GM12878 (cell line): ENCODE measurements around the gene HUNK. TPM values are rescaled to one million over a fixed set of nuclear protein-coding genes. Genes with fewer than 3 reads are reported as not detected.

ENCODE experiments used
- ATAC-seq: fragments of 200-7000 bp; cut with Tn5 transposase; 3 replicates; pipeline ENCODE4 v1.9.1; 2020; ENCODE audit warnings: mild to moderate bottlenecking, moderate library complexity
- BruUV-seq: library from RNA; stranded (reverse); fragments of 400-500 nt; replicated peaks from 2 replicates; lab custom pipeline; 2021; lab: Mats Ljungman, UMichigan
- CTCF ChIA-PET: fragments of 300-600 bp; sonication (Branson Sonifier 250); formaldehyde crosslinking; extraction: SDS; loops from one replicate; lab custom pipeline; 2021; ENCODE audit warnings: inconsistent platforms; lab: Yijun Ruan, JAX
- POLR2A ChIA-PET: fragments of 350-600 bp; formaldehyde crosslinking; extraction: SDS; loops from one replicate; lab custom pipeline; 2021; ENCODE audit warnings: inconsistent platforms; lab: Charles Lee
- RAD21 ChIA-PET: fragments of 300-600 bp; sonication (Branson Sonifier 250); formaldehyde crosslinking; loops from one replicate; lab custom pipeline; 2023; ENCODE audit warnings: antibody characterized with exemption; ENCODE audit not compliant: unreplicated experiment; lab: Charles Lee
- SMC1A ChIA-PET: fragments of 300-600 bp; sonication (Branson Sonifier 250); formaldehyde crosslinking; loops from one replicate; lab custom pipeline; 2023; ENCODE audit not compliant: unreplicated experiment, uncharacterized antibody; lab: Charles Lee
- DNase-seq: peaks from one replicate; pipeline ENCODE4 v3.0.0-alpha.2; 2011; ENCODE audit warnings: low read depth, low spot score
- FAIRE-seq: peaks from 3 replicates; lab custom pipeline; 2011; peaks lifted over from hg19 to GRCh38; lab: Jason Lieb, UNC
- H2AFZ ChIP-seq: 2 replicates; pipeline ENCODE4 v1.6.0; 2011; ENCODE audit warnings: low read depth, low read length, control low read depth; ENCODE audit not compliant: control insufficient read depth
- H3K27ac ChIP-seq: 2 replicates; pipeline ENCODE4 v1.5.1; 2011; ENCODE audit warnings: control low read depth; ENCODE audit not compliant: control insufficient read depth, insufficient read depth
- H3K27me3 ChIP-seq, 2 experiments: replicated peaks in 1 of 2; 2 replicates each; pipeline versions ENCODE4 v1.6.0 to v1.6.1; 2011; ENCODE audit warnings: low read length in 1 of 2; ENCODE audit not compliant: control insufficient read depth in 2 of 2, insufficient read depth in 2 of 2
- H3K36me3 ChIP-seq, 2 experiments: 2 replicates each; pipeline ENCODE4 v1.5.1; 2011; ENCODE audit warnings: low read length in 1 of 2; ENCODE audit not compliant: control insufficient read depth in 2 of 2, insufficient read depth in 2 of 2
- H3K4me1 ChIP-seq: 2 replicates; pipeline ENCODE4 v1.6.1; 2011; ENCODE audit warnings: mild to moderate bottlenecking, low read length, moderate library complexity, mixed read lengths; ENCODE audit not compliant: control insufficient read depth, insufficient read depth
- H3K4me2 ChIP-seq: 2 replicates; pipeline ENCODE4 v1.6.0; 2011; ENCODE audit warnings: control low read depth; ENCODE audit not compliant: control insufficient read depth, insufficient read depth
- H3K4me3 ChIP-seq: fragments of 200-600 bp; sonication (generic); 2 replicates; pipeline ENCODE4 v1.5.1; 2016
- H3K79me2 ChIP-seq: 2 replicates; pipeline ENCODE4 v1.6.0; 2011; ENCODE audit warnings: low read length; ENCODE audit not compliant: control insufficient read depth, insufficient read depth
- H3K9ac ChIP-seq: 2 replicates; pipeline ENCODE4 v1.8.0; 2011; ENCODE audit warnings: low read length, control low read depth, mixed read lengths; ENCODE audit not compliant: control insufficient read depth, insufficient read depth
- H3K9me3 ChIP-seq: replicated peaks from 3 replicates; pipeline ENCODE4 v1.5.1; 2011; ENCODE audit warnings: mild to moderate bottlenecking, low read length; ENCODE audit not compliant: control insufficient read depth, insufficient read depth
- H4K20me1 ChIP-seq: 2 replicates; pipeline ENCODE4 v1.6.0; 2011; ENCODE audit not compliant: control insufficient read depth, insufficient read depth
- BRCA1 ChIP-seq: IDR thresholded peaks from 2 replicates; pipeline ENCODE4 v1.6.1; 2011; ENCODE audit warnings: low read depth, low read length, improper control_type of control experiment
- CREM ChIP-seq: IDR thresholded peaks from 2 replicates; pipeline ENCODE4 v1.6.1; 2014; ENCODE audit warnings: antibody characterized with exemption, low read depth
- NR2C2 ChIP-seq: IDR thresholded peaks from 2 replicates; pipeline ENCODE4 v1.6.1; 2011; ENCODE audit warnings: borderline replicate concordance, low read depth; ENCODE audit not compliant: control insufficient read depth, insufficient read length
- PAX5 ChIP-seq: IDR thresholded peaks from 2 replicates; pipeline ENCODE4 v1.6.1; 2011; ENCODE audit warnings: low read depth, low read length, borderline replicate concordance
- POLR2AphosphoS5 ChIP-seq: IDR thresholded peaks from 2 replicates; pipeline ENCODE4 v1.6.1; 2011; ENCODE audit warnings: mild to moderate bottlenecking, low read length, inconsistent platforms
- RUNX3 ChIP-seq: IDR thresholded peaks from 2 replicates; pipeline ENCODE4 v1.6.1; 2012; ENCODE audit warnings: low read length, inconsistent platforms
- SMARCA5 ChIP-seq: fragments of 450-650 bp; IDR thresholded peaks from 2 replicates; pipeline ENCODE4 v1.6.1; 2017; ENCODE audit warnings: mild to moderate bottlenecking
- ZBTB11 ChIP-seq: fragments of 450-650 bp; formaldehyde crosslinking; IDR thresholded peaks from 2 replicates; pipeline ENCODE4 v1.5.0; 2022; ENCODE audit warnings: mild to moderate bottlenecking, missing genetic modification characterization
- ZNF207 ChIP-seq: fragments of 450-650 bp; IDR thresholded peaks from 2 replicates; pipeline ENCODE4 v1.6.1; 2014; ENCODE audit warnings: antibody characterized with exemption, mild to moderate bottlenecking, borderline replicate concordance
- ZNF217 ChIP-seq: fragments of 450-650 bp; IDR thresholded peaks from 2 replicates; pipeline ENCODE4 v1.6.1; 2017; ENCODE audit warnings: antibody characterized with exemption, mild to moderate bottlenecking
- ZNF622 ChIP-seq: fragments of 450-650 bp; IDR thresholded peaks from 2 replicates; pipeline ENCODE4 v1.6.1; 2017; ENCODE audit warnings: mild to moderate bottlenecking, inconsistent platforms
- WGBS: methylation state at CpG from one replicate; pipeline ENCODE4 v1.1.6; 2016; ENCODE audit warnings: low lambda C conversion rate; ENCODE audit not compliant: insufficient replicate concordance, insufficient coverage; ENCODE audit errors: missing lambda C conversion rate; 5-methylcytosine and 5-hydroxymethylcytosine counted together
- in situ Hi-C: fragments of 300-500 bp; cut with MboI; formaldehyde crosslinking; loops from 9 replicates; pipeline ENCODE4 v1.14.3; 2018; ENCODE audit warnings: mixed read lengths
- intact Hi-C: fragments of 100-400 bp; cut with micrococcal nuclease; formaldehyde crosslinking; loops from one replicate; pipeline ENCODE4 v1.14.2; 2022; ENCODE audit not compliant: unreplicated experiment
- polyA plus RNA-seq, 11 experiments: library from polyadenylated mRNA; depleted of rRNA in 4 of 11; unstranded in 6 of 11; stranded (reverse) in 5 of 11; fragments of >200 nt; fragmentation: Nextera tagmentation in 4 of 11; fragmentation: Illumina TruSeq in 1 of 11; extraction: Ambion mirVana in 4 of 11; extraction: Trizol in 1 of 11; gene quantifications; 1 replicate in 1 of 11; 2 replicates in 10 of 11; pipeline versions ENCODE4 v1.2.1 to v1.2.3, GENCODE V29; 2011 to 2016; ENCODE audit warnings: inconsistent platforms in 2 of 11, missing spikeins in 2 of 11, low read depth in 1 of 11
- total RNA-seq, 4 experiments: library from RNA; depleted of rRNA in 3 of 4; stranded (reverse); fragments of >200 nt in 3 of 4; fragmentation: Illumina TruSeq in 1 of 4; extraction: Trizol in 1 of 4; gene quantifications; 2 replicates each; pipeline versions ENCODE4 v1.2.1 to v1.2.3, GENCODE V29; 2013 to 2021
- TF ChIP-seq, protein P1 (sequence below): fragments of 450-650 bp; IDR thresholded peaks from 2 replicates; pipeline ENCODE4 v1.6.1; 2017; ENCODE audit warnings: antibody characterized with exemption, mild to moderate bottlenecking, moderate library complexity
- TF ChIP-seq, protein P2 (sequence below): IDR thresholded peaks from 2 replicates; pipeline ENCODE4 v1.6.1; 2012; ENCODE audit warnings: low read depth, low read length, improper control_type of control experiment
- TF ChIP-seq, protein P3 (sequence below): fragments of 450-650 bp; IDR thresholded peaks from 2 replicates; pipeline ENCODE4 v1.6.1; 2016; ENCODE audit warnings: mild to moderate bottlenecking, moderate library complexity, borderline replicate concordance

The HUNK gene
- total and polyA plus RNA-seq, 10 of the 15 experiments (the other 5 are each of a cell fraction or from before 2014, with no cell fraction given) = under 0.01 to 0.14 (median 0.03) TPM; not detected in 7

DNA sequence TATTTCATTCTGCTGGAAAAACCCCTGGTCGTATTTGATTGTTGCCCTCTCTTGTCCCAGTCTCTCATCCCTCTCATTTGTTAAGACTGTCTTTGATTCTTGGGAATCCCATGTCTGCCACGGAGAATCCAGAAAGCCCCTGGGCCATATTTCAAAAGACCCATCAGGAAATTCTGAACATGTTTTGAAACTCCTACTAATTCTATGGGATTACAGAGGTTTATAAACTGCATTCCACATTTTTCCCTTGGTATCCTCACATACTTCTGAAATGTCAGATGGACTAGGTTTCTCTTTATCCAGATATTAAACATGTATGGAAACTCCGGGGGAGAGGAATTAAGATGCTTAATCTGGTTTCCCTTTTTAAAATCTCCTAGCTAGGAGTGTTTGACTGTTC, 80.0 kb downstream of the HUNK start:
- H3K4me1 ChIP-seq = no peaks in the 10 kb centered on the region
- no peaks in the 10 kb centered on the region for H3K9me3 ChIP-seq
- FAIRE-seq = no peak
- DNase-seq = no peak
- intact Hi-C loops (no loop called here), in situ Hi-C loops (no loop called here)
- ChIA-PET CTCF (interaction anchor here (0.9 kb wide), 1 partner anchor 14 kb away, joined by 6 read pairs; no protein-coding TSS in a partner anchor), RAD21 (interaction anchor here (0.6 kb wide), 1 partner anchor 841 kb away, joined by 3 read pairs; no protein-coding TSS in a partner anchor), SMC1A (no interaction called here), POLR2A (no interaction called here)
- no peaks in the 10 kb centered on the region for H3K79me2 ChIP-seq
- H3K9ac ChIP-seq = no peak overlapping the region
- BruUV-seq = no TSS peak
- ATAC-seq = no peak
- H4K20me1 ChIP-seq = no peaks in the 10 kb centered on the region
- H3K27ac ChIP-seq = no peak overlapping the region
- no peak overlapping the region for H3K4me2 ChIP-seq
- H2AFZ ChIP-seq = no peak overlapping the region
- H3K4me3 ChIP-seq = no peak overlapping the region
- H3K27me3 ChIP-seq = no peaks in the 10 kb centered on the region; a peak in 1 of 4 replicates
- H3K36me3 ChIP-seq = no peaks in the 10 kb centered on the region
- WGBS = 42% methylated on average over 3 of the region's 3 CpGs
- TF ChIP-seq ZNF217 (no peak), ZNF622 (no peak), POLR2AphosphoS5 (no peak), NR2C2 (no peak), BRCA1 (no peak), RUNX3 (no peak), PAX5 (no peak), ZNF207 (no peak), ZBTB11 (CRISPR knock-in tag) (no peak), SMARCA5 (no peak), CREM (no peak)
- TF ChIP-seq, protein P1, sequence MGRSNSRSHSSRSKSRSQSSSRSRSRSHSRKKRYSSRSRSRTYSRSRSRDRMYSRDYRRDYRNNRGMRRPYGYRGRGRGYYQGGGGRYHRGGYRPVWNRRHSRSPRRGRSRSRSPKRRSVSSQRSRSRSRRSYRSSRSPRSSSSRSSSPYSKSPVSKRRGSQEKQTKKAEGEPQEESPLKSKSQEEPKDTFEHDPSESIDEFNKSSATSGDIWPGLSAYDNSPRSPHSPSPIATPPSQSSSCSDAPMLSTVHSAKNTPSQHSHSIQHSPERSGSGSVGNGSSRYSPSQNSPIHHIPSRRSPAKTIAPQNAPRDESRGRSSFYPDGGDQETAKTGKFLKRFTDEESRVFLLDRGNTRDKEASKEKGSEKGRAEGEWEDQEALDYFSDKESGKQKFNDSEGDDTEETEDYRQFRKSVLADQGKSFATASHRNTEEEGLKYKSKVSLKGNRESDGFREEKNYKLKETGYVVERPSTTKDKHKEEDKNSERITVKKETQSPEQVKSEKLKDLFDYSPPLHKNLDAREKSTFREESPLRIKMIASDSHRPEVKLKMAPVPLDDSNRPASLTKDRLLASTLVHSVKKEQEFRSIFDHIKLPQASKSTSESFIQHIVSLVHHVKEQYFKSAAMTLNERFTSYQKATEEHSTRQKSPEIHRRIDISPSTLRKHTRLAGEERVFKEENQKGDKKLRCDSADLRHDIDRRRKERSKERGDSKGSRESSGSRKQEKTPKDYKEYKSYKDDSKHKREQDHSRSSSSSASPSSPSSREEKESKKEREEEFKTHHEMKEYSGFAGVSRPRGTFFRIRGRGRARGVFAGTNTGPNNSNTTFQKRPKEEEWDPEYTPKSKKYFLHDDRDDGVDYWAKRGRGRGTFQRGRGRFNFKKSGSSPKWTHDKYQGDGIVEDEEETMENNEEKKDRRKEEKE = no peak
- TF ChIP-seq, protein P2, sequence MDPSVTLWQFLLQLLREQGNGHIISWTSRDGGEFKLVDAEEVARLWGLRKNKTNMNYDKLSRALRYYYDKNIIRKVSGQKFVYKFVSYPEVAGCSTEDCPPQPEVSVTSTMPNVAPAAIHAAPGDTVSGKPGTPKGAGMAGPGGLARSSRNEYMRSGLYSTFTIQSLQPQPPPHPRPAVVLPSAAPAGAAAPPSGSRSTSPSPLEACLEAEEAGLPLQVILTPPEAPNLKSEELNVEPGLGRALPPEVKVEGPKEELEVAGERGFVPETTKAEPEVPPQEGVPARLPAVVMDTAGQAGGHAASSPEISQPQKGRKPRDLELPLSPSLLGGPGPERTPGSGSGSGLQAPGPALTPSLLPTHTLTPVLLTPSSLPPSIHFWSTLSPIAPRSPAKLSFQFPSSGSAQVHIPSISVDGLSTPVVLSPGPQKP = no peak
- TF ChIP-seq, protein P3, sequence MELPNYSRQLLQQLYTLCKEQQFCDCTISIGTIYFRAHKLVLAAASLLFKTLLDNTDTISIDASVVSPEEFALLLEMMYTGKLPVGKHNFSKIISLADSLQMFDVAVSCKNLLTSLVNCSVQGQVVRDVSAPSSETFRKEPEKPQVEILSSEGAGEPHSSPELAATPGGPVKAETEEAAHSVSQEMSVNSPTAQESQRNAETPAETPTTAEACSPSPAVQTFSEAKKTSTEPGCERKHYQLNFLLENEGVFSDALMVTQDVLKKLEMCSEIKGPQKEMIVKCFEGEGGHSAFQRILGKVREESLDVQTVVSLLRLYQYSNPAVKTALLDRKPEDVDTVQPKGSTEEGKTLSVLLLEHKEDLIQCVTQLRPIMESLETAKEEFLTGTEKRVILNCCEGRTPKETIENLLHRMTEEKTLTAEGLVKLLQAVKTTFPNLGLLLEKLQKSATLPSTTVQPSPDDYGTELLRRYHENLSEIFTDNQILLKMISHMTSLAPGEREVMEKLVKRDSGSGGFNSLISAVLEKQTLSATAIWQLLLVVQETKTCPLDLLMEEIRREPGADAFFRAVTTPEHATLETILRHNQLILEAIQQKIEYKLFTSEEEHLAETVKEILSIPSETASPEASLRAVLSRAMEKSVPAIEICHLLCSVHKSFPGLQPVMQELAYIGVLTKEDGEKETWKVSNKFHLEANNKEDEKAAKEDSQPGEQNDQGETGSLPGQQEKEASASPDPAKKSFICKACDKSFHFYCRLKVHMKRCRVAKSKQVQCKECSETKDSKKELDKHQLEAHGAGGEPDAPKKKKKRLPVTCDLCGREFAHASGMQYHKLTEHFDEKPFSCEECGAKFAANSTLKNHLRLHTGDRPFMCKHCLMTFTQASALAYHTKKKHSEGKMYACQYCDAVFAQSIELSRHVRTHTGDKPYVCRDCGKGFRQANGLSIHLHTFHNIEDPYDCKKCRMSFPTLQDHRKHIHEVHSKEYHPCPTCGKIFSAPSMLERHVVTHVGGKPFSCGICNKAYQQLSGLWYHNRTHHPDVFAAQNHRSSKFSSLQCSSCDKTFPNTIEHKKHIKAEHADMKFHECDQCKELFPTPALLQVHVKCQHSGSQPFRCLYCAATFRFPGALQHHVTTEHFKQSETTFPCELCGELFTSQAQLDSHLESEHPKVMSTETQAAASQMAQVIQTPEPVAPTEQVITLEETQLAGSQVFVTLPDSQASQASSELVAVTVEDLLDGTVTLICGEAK = no peak
